ENCODE measurements around the gene WIPF1.
"Not testable (repeated sequence)": the region's sequence is repeated elsewhere in the genome, so short reads cannot be mapped to it uniquely, and the experiment has no call there.

GRCh38 chr2:174548021-174548420 is 49.6 kb downstream of the WIPF1 start:
- not testable (repeated sequence) for TF ChIP-seq CTCF, POLR2AphosphoS5 (IDR thresholded peaks at IDR 0.05)
